Measurements from ENCODE around the gene ZNF672. TPM values are rescaled to one million over a fixed set of nuclear protein-coding genes. Genes with fewer than 3 reads are reported as not detected.
"Not testable (repeated sequence)": the region's sequence is repeated elsewhere in the genome, so short reads cannot be mapped to it uniquely, and the experiment has no call there.

Gene ZNF672
- total RNA-seq, 1 donor from 2014 or later: 36.1 TPM

DNA sequence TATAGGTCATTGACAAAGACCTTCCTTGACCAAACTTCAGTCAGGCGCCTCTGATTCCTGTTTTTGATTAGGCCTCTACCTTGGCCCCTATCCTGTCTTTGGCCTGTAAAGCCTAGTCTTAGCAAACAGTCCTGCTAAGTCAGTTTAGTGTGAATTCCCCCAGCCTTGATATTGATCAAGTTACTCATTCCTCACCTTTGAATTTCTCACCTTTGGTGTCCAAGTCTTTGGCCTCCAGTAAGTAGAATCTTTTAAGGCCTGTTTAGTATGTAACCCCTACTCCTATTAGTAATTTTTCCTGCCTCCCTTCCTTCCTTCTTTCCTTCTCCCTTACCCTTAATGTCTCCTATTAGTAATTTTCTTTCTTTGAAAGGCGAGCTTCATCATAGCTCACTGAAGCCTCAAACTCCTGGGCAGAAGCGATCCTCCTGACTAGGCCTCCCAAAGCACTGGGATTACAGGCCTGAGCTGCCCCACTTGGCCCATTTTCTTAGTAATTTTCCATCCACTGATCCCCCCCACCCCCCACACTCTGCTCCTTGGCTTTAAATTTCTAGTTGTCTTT lies 33.9 kb downstream of the ZNF672 start:
- peak overlapping the region; percentile 99 for H3K27ac Mint-ChIP-seq
- TF ChIP-seq, protein P1, sequence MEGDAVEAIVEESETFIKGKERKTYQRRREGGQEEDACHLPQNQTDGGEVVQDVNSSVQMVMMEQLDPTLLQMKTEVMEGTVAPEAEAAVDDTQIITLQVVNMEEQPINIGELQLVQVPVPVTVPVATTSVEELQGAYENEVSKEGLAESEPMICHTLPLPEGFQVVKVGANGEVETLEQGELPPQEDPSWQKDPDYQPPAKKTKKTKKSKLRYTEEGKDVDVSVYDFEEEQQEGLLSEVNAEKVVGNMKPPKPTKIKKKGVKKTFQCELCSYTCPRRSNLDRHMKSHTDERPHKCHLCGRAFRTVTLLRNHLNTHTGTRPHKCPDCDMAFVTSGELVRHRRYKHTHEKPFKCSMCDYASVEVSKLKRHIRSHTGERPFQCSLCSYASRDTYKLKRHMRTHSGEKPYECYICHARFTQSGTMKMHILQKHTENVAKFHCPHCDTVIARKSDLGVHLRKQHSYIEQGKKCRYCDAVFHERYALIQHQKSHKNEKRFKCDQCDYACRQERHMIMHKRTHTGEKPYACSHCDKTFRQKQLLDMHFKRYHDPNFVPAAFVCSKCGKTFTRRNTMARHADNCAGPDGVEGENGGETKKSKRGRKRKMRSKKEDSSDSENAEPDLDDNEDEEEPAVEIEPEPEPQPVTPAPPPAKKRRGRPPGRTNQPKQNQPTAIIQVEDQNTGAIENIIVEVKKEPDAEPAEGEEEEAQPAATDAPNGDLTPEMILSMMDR (IDR thresholded peaks at IDR 0.05; ENCODE audit: unreplicated experiment): no peak
- peak overlapping the region; percentile 51 for H3K4me3 Mint-ChIP-seq
- no peaks in the 10 kb centered on the region for H3K36me3 Mint-ChIP-seq
- H3K4me1 Mint-ChIP-seq: peaks cover 6% of the 10 kb centered on the region
- H3K9me3 Mint-ChIP-seq: no peaks in the 10 kb centered on the region
- no peak for DNase-seq (ENCODE audit: low spot score in 2 of 2, unreplicated experiment in 2 of 2)
- peaks cover 4% of the 10 kb centered on the region for H3K27me3 Mint-ChIP-seq (ENCODE audit: low read depth)

DNA sequence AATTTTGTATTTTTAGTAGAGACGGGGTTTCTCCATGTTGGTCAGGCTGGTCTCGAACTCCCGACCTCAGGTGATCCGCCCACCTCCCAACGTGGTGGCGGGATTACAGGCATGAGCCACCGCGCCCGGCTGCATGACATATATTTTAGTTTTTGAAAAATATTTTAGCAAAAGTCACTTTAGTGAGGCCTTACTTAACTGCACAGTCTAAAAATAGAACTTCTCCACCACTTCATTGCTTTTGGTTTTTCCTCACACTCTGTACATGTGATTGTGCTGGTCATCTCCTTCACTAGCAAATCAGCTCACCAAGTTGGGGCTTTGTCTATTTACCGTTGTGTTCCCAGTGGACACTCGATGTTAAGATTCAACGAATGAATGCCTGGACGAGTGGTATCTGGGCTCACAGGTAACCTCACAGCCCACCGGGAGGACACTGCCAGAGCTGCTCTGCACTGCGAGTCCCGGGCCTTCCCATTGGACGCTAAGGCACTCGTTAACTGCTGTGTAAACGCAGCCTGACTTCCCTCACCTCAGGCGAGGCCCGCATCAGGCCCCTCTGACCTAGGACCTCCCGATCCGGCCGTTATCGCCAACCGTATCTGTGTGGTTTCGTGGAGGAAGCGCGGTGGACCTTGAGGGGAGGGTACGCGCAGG lies 34.9 kb downstream of the ZNF672 start:
- Mint-ChIP-seq H3K4me3 (peak overlapping the region; percentile 94), H3K27ac (peak overlapping the region; percentile 99), H3K27me3 (ENCODE audit: low read depth) (peaks cover 4% of the 10 kb centered on the region), H3K4me1 (peaks cover 6% of the 10 kb centered on the region), H3K36me3 (no peaks in the 10 kb centered on the region), H3K9me3 (no peaks in the 10 kb centered on the region)
- DNase-seq (ENCODE audit: low spot score in 2 of 2, unreplicated experiment in 2 of 2): peak; percentile 37 to 69
- TF ChIP-seq, protein P1 (IDR thresholded peaks at IDR 0.05; ENCODE audit: unreplicated experiment): no peak

DNA sequence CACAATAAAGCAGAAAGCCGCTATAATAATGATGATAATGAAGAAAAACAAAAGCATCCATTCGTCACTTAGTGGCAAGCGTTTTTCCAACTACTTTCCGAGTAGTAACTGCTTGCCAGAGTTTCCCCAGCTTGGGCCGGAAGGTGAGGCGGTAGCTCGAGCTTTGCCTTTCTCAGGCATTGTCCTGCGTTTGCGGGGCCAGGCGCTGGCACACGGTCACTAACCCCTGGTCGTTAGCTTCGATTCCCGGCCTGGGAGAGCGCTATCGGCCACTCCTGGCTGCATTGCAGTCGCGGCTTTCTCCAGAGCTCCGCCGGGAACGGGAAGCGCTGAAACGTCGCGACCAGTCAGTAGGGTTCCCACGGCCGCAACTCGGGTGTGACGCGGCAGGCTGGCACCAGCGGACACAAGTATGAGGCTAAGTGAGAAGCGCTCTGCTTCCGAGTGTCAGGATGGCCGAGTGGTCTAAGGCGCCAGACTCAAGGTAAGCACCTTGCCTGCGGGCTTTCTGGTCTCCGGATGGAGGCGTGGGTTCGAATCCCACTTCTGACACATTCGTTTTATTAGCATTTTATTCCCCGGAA lies 35.5 kb downstream of the ZNF672 start:
- H3K27me3 Mint-ChIP-seq (ENCODE audit: low read depth): peaks cover 4% of the 10 kb centered on the region
- TF ChIP-seq, protein P1 (IDR thresholded peaks at IDR 0.05; ENCODE audit: unreplicated experiment): no peak
- H3K36me3 Mint-ChIP-seq: no peaks in the 10 kb centered on the region
- H3K27ac Mint-ChIP-seq: peak overlapping the region; percentile 99
- DNase-seq (ENCODE audit: low spot score in 2 of 2, unreplicated experiment in 2 of 2): peak; percentile 89 to 100
- peaks cover 6% of the 10 kb centered on the region for H3K4me1 Mint-ChIP-seq
- H3K9me3 Mint-ChIP-seq: no peaks in the 10 kb centered on the region
- H3K4me3 Mint-ChIP-seq: peak overlapping the region; percentile 94

DNA sequence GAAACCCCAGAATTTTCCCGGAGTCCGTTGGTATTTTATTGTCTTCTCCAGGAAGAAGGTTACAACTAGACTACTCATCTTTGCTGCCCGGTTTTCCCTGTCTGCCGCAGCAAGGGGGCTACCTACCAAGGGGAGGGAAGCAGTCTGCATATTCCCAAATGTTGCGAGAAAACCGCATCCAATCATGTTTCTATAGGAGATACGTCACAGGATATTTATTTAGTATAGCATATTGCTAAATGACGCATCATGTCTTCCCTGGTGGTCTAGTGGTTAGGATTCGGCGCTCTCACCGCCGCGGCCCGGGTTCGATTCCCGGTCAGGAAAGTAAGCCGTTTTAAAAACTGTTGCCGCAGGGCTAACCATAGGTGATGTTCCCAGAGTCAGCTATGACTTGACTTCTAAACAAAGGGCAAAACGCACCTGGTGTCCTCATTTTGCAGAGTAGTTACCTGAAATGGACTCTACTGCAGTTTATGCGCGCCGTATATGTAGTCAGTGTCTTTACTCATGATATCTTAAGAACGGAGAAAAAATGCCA lies 36.0 kb downstream of the ZNF672 start:
- H3K9me3 Mint-ChIP-seq: no peaks in the 10 kb centered on the region
- no peaks in the 10 kb centered on the region for H3K36me3 Mint-ChIP-seq
- peaks cover 9% of the 10 kb centered on the region for H3K27me3 Mint-ChIP-seq (ENCODE audit: low read depth)
- peak; percentile 60 to 87 for DNase-seq (ENCODE audit: low spot score in 2 of 2, unreplicated experiment in 2 of 2)
- H3K27ac Mint-ChIP-seq: peak overlapping the region; percentile 99
- peaks cover 6% of the 10 kb centered on the region for H3K4me1 Mint-ChIP-seq
- peak overlapping the region; percentile 94 for H3K4me3 Mint-ChIP-seq
- TF ChIP-seq, protein P1 (IDR thresholded peaks at IDR 0.05; ENCODE audit: unreplicated experiment): no peak

DNA sequence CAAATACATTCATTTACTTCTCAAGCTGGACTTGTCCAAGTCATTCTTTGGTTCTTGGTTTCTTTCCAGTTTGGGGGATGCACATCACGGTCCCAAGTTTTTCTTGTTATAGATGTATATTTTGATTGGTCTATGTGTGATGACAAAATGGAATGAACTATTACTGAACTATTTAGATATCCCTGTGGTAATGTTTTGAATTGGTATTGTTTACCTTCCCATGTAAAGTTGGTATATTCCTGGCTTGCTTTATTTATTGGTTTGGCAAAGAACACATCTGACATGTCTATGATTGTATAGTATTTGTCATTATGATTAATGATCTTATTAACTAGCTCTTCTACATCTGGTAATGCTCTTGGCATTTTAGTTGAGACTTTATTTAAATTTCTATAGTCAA lies 43.2 kb downstream of the ZNF672 start:
- Mint-ChIP-seq H3K27ac (no peak overlapping the region), H3K27me3 (ENCODE audit: low read depth) (peaks cover 14% of the 10 kb centered on the region)
- TF ChIP-seq, protein P1 (IDR thresholded peaks at IDR 0.05; ENCODE audit: unreplicated experiment): no peak

DNA sequence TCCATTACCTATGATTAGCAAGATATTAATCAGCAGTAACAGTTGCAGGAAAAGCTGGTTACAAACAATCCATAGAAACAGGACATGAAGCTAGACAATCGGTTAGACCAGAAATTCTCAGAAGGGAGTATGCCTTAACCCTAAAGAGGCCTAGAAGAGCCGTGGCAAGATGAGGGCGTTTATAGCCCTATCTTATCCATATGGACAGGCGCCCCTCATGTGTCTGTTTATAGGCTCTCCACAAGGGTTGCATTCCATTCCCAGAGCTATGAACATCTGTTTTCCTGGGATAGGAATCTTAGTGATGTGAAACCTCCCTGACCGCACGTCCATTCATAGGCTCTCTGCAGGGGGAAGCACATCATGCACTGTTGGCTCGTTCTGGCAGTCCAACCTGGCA lies 44.4 kb downstream of the ZNF672 start:
- not testable (repeated sequence) for DNase-seq (ENCODE audit: low spot score in 2 of 2, unreplicated experiment in 2 of 2); H3K9me3 Mint-ChIP-seq; H3K27ac Mint-ChIP-seq; H3K4me3 Mint-ChIP-seq; H3K36me3 Mint-ChIP-seq
- peaks cover 13% of the 10 kb centered on the region for H3K4me1 Mint-ChIP-seq
- H3K27me3 Mint-ChIP-seq (ENCODE audit: low read depth): peaks cover 14% of the 10 kb centered on the region

More for the DNA sequence above, 43.2 kb downstream of the ZNF672 start:
- no peak for DNase-seq (ENCODE audit: low spot score in 2 of 2, unreplicated experiment in 2 of 2)
- Mint-ChIP-seq H3K4me1 (peaks cover 6% of the 10 kb centered on the region), H3K36me3 (no peaks in the 10 kb centered on the region), H3K4me3 (no peak overlapping the region), H3K9me3 (no peaks in the 10 kb centered on the region)

All from mesothelial cell of epicardium (in vitro differentiated cells).